Thymus (tissue), 11 donors: Measurements from ENCODE around the gene ASIC2. TPM values are rescaled to one million over a fixed set of nuclear protein-coding genes. Genes with fewer than 3 reads are reported as not detected.

ENCODE experiments used
- DNase-seq, 9 donors: peaks; one replicate each; pipeline ENCODE4 v3.0.0-alpha.2; 2013; ENCODE audit warnings: low spot score in 9 of 9, low read depth in 6 of 9, missing footprints in 1 of 9
- H3K27ac ChIP-seq, 2 donors: one replicate each; pipeline ENCODE4 v1.5.1; 2013; ENCODE audit warnings: control low read depth in 1 of 2, low read depth in 1 of 2, low read length in 1 of 2, mild to moderate bottlenecking in 1 of 2, moderate library complexity in 1 of 2
- H3K27me3 ChIP-seq, 2 donors: one replicate each; pipeline ENCODE4 v1.5.1; 2013; ENCODE audit warnings: low read length in 1 of 2; ENCODE audit not compliant: control insufficient read depth in 2 of 2, insufficient read depth in 1 of 2
- H3K36me3 ChIP-seq, 2 donors: one replicate each; pipeline ENCODE4 v1.5.1; 2013; ENCODE audit warnings: low read length in 1 of 2, mild to moderate bottlenecking in 1 of 2, moderate library complexity in 1 of 2; ENCODE audit not compliant: control insufficient read depth in 2 of 2, insufficient read depth in 2 of 2
- H3K4me1 ChIP-seq, 2 donors: one replicate each; pipeline ENCODE4 v1.5.1; 2013; ENCODE audit warnings: low read length in 2 of 2; ENCODE audit not compliant: control insufficient read depth in 2 of 2, insufficient read depth in 2 of 2
- H3K4me3 ChIP-seq, 2 donors: one replicate each; pipeline ENCODE4 v1.5.1; 2013; ENCODE audit warnings: low read length in 2 of 2, control low read depth in 1 of 2, mild to moderate bottlenecking in 1 of 2
- H3K9me3 ChIP-seq, 2 donors: one replicate each; pipeline ENCODE4 v1.5.1; 2013; ENCODE audit warnings: low read length in 1 of 2, mild to moderate bottlenecking in 1 of 2; ENCODE audit not compliant: control insufficient read depth in 2 of 2, insufficient read depth in 1 of 2
- WGBS: extraction: QIAGEN DNeasy Blood & Tissue Kit; methylation state at CpG from one replicate; pipeline ENCODE4 v1.1.7; 2013; 5-methylcytosine and 5-hydroxymethylcytosine counted together
- polyA plus RNA-seq: library from polyadenylated mRNA; stranded (reverse); fragments of 200-250 nt; gene quantifications from one replicate; pipeline ENCODE4 v1.2.3, GENCODE V29; 2013
- total RNA-seq: library from RNA; stranded (reverse); fragments of 120-200 nt; gene quantifications from one replicate; pipeline ENCODE4 v1.2.4, GENCODE V29; 2013
- donor health status: healthy.

Gene ASIC2
- total and polyA plus RNA-seq, 2 donors = 0.09 to 0.14 TPM

GRCh38 chr17:33266116-33266515 is 27.0 kb downstream of the ASIC2 start:
- DNase-seq = no peak
- H3K27me3 ChIP-seq = no peaks in the 10 kb centered on the region
- H3K4me1 ChIP-seq = no peaks in the 10 kb centered on the region
- 33% methylated on average over 1 of the region's 1 CpG for WGBS
- no peaks in the 10 kb centered on the region for H3K36me3 ChIP-seq
- H3K4me3 ChIP-seq = no peak overlapping the region
- H3K27ac ChIP-seq = no peak overlapping the region
- no peaks in the 10 kb centered on the region for H3K9me3 ChIP-seq

GRCh38 chr17:33263396-33263795 is 29.7 kb downstream of the ASIC2 start:
- Histone ChIP-seq H3K36me3 (no peaks in the 10 kb centered on the region), H3K27ac (no peak overlapping the region), H3K9me3 (no peaks in the 10 kb centered on the region), H3K4me3 (no peak overlapping the region), H3K27me3 (no peaks in the 10 kb centered on the region), H3K4me1 (no peaks in the 10 kb centered on the region)
- WGBS = 89% methylated on average over 4 of the region's 4 CpGs
- DNase-seq = no peak

- Histone ChIP-seq H3K4me1 (no peaks in the 10 kb centered on the region), H3K36me3 (no peaks in the 10 kb centered on the region), H3K4me3 (no peak overlapping the region), H3K27ac (no peak overlapping the region), H3K27me3 (no peaks in the 10 kb centered on the region), H3K9me3 (no peaks in the 10 kb centered on the region)
- no peak for DNase-seq
- 87% methylated on average over 6 of the region's 6 CpGs for WGBS
Measured at GRCh38 chr17:33262266-33263123, 30.6 kb downstream of the ASIC2 start.

- Histone ChIP-seq H3K9me3 (no peaks in the 10 kb centered on the region), H3K27me3 (no peaks in the 10 kb centered on the region), H3K4me3 (no peak overlapping the region), H3K4me1 (no peaks in the 10 kb centered on the region), H3K27ac (no peak overlapping the region), H3K36me3 (no peaks in the 10 kb centered on the region)
- 83% methylated on average over 10 of the region's 10 CpGs for WGBS
- no peak for DNase-seq
Measured at GRCh38 chr17:33261820-33262219, 31.3 kb downstream of the ASIC2 start.

- H3K9me3 ChIP-seq = no peaks in the 10 kb centered on the region
- H3K27me3 ChIP-seq = no peaks in the 10 kb centered on the region
- no peaks in the 10 kb centered on the region for H3K36me3 ChIP-seq
- no peak overlapping the region for H3K4me3 ChIP-seq
- DNase-seq = no peak
- no peak overlapping the region for H3K27ac ChIP-seq
- 49% methylated on average over 10 of the region's 10 CpGs for WGBS
- H3K4me1 ChIP-seq = no peaks in the 10 kb centered on the region
Measured at GRCh38 chr17:33260638-33261037, 32.5 kb downstream of the ASIC2 start.

GRCh38 chr17:33258296-33258695 is 34.8 kb downstream of the ASIC2 start:
- Histone ChIP-seq H3K36me3 (no peaks in the 10 kb centered on the region), H3K4me3 (no peak overlapping the region), H3K9me3 (no peaks in the 10 kb centered on the region), H3K27ac (no peak overlapping the region), H3K27me3 (no peaks in the 10 kb centered on the region), H3K4me1 (no peaks in the 10 kb centered on the region)
- WGBS = 71% methylated on average over 3 of the region's 3 CpGs
- DNase-seq = no peak

- 98% methylated on average over 2 of the region's 2 CpGs for WGBS
- Histone ChIP-seq H3K27me3 (no peaks in the 10 kb centered on the region), H3K9me3 (no peaks in the 10 kb centered on the region), H3K36me3 (no peaks in the 10 kb centered on the region), H3K27ac (no peak overlapping the region), H3K4me3 (no peak overlapping the region), H3K4me1 (no peaks in the 10 kb centered on the region)
- no peak for DNase-seq
Measured at GRCh38 chr17:33245183-33245582, 47.9 kb downstream of the ASIC2 start.

- DNase-seq = no peak
- Histone ChIP-seq H3K4me3 (no peak overlapping the region), H3K36me3 (no peaks in the 10 kb centered on the region), H3K27ac (no peak overlapping the region), H3K4me1 (no peaks in the 10 kb centered on the region), H3K9me3 (no peaks in the 10 kb centered on the region), H3K27me3 (no peaks in the 10 kb centered on the region)
- 97% methylated on average over 3 of the region's 3 CpGs for WGBS
Measured at GRCh38 chr17:33243732-33244131, 49.4 kb downstream of the ASIC2 start.

GRCh38 chr17:33242375-33243124 is 50.5 kb downstream of the ASIC2 start:
- Histone ChIP-seq H3K4me3 (no peak overlapping the region), H3K27me3 (no peaks in the 10 kb centered on the region), H3K27ac (no peak overlapping the region), H3K4me1 (no peaks in the 10 kb centered on the region), H3K9me3 (no peaks in the 10 kb centered on the region), H3K36me3 (no peaks in the 10 kb centered on the region)
- 84% methylated on average over 8 of the region's 8 CpGs for WGBS
- no peak for DNase-seq
